Right renal pelvis (tissue), 4 donors: ENCODE results near the gene RIPPLY3. TPM values are rescaled to one million over a fixed set of nuclear protein-coding genes. Genes with fewer than 3 reads are reported as not detected.
"Not testable (repeated sequence)": the region's sequence is repeated elsewhere in the genome, so short reads cannot be mapped to it uniquely, and the experiment has no call there.

ENCODE experiments used
- DNase-seq, 4 donors: peaks; one replicate each; pipeline ENCODE4 v3.0.0-alpha.2; 2013; ENCODE audit warnings: low read depth in 4 of 4, low spot score in 3 of 4, missing footprints in 1 of 4
- polyA plus RNA-seq, 4 donors: library from polyadenylated mRNA; unstranded; fragments of 120-200 nt; gene quantifications; one replicate each; pipeline ENCODE4 v1.2.1, GENCODE V29; 2013; ENCODE audit not compliant: insufficient read length in 4 of 4

Gene RIPPLY3
- polyA plus RNA-seq, 4 donors = 1.8 to 2.2 (median 2.1) TPM

DNA sequence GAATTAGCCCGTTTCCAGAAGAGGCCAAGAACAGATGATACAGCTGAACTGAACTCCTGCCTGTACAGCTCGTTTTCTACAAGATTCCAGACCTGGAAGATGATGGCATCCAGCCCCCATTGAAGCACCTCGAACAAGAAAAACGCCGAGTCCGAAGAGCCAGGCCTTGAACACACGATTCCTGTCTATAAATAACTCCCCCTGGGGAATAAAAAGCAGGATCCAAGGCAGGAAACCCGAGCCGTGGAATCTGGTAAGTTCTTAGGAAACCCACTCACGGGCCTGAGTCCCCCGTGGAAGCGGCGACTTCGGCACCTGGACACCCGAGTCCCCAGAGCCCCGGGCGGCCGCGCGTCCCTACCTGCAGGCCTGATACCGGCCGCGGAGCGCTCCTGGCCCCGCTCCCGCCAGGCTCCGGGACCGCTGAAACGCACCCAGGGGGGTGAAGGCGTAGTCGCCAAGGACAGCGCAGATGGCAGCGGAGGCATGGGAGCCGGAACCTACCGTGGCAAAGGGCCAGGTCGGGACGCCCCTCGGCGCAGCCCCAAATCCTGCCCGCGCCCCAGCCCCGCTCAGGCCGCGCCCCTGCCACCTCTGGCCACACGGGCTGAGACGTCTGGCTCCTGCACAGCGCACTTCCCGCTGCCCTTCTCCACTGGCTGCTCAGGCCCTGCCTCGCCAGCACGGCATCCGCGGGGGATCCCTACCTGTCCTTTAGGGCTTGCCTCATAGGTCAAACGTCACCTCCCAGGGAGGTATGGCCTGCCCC is 26.0 kb upstream of the RIPPLY3 start:
- DNase-seq = no peak

DNA sequence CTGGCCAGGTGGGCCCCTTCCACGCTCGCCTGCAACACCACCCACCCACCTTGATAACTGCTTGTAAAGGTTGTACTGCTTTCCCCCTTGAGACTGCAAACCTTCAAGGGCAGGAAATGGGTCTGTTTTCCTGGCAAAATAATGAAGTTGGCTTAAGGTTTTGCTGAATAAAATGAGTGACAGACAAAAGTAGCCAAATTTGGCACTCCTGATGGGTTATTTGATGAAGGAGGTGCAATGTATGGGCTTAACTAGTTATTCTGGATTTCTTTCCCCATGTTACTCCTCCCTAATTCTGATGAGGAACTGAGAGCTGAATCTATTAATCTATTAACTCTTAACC is 25.5 kb upstream of the RIPPLY3 start:
- DNase-seq = no peak

DNA sequence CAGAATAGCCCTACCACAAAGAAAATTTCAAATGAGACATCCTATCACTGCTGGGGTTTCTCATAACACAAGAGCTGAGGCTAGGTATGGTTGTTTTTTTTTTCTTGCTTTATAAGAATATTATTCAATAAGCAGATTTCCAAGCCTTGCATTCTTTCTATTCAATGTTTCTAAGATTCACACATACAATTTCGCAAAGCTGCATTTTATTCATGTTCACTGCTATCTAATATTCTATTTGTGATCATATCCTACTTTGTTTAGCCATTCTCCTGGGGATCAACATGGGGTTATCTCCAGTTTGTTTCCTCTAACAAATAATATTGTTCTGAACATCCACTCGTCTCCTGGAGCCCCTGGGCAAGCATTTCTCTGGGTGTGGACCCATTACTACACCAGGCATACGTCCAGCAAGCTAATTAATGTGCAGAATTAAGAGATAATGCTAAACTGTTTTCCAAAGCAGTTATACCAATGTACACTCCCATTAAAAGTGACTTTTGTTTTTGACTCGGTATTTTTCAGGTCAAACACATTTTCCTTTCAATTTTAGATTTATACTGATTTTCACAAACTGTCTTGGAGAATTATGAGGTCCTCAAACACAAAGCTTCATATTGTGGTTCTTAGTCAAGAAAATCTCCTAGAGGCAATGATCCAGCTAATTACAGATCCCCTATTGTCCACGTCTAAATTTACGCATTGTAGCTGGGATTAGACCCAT is 24.4 kb upstream of the RIPPLY3 start:
- DNase-seq = no peak

DNA sequence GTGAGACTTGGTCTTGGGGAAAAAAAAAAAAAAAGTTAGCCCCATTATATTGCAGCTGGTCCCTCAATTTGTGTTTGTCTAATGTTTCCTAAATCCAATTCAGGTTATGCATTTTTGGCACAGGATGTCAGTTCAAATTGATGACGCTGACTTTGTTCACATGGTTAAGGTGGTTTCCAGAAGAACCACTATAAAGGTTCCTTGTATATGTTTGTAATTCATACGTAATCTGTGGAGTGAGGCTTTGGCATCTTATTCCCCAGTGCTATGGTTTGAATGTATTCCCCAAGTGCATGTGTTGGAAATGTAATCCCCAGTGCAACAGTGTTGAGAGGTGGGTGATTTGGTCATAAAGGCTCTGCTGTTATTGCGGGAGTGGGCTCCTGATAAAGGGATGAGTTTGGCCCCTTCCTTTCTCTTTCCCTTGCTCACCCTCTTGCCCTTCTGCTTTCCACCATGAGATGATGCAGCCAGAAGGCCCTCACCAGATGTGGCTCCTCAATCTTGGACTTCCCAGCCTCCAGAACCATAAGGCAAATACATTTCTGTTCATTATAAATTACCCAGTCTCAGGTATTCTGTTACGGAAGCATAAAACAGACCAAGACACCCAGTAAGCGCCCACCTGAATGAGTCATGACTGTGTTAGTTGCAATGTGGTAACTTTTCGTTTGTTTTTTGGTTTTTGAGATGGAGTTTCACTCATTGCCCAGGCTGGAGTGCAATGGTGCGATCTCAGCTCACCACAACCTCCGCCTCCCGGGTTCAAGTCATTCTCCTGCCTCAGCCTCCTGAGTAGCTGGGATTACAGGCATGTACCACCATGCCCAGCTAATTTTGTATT is 20.5 kb upstream of the RIPPLY3 start:
- DNase-seq = no peak

DNA sequence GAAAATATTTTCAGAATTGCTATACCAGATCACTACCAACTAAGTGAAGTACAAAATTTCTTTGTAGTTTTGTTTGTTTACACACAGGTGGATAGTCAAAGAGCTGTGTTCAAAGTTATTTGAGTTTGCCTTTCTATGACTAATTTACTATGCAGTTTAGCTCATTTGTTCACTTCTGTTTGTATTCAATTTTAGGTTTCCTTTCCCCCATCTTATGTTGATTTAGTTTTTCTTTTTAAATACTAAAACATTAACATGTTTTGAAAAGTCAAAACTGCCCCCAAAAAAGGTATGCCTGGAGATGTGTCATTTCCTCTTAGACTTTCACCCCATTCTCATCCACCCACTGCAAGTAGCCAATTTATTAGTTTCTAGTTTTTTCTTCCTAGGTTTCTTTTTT is 18.7 kb upstream of the RIPPLY3 start:
- DNase-seq = no peak

DNA sequence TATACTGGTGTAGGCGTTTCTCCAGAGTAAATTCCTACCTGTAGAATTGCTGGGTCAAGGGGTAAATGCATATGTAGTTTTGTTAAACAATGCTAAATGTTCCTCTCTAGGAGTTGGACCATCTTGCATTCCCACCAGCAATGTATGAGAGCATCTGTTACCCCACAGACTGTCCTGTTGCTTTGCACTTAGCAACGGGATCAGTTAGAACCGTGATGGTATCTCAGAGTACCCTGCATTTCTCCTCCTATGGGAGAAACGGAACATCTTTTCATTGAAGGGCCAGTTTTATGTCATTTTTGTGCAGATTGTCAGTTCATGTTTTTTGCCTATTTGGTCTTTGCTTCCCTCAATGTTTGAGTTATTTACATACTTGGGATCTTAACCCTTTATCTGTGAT is 18.0 kb upstream of the RIPPLY3 start:
- DNase-seq = no peak

DNA sequence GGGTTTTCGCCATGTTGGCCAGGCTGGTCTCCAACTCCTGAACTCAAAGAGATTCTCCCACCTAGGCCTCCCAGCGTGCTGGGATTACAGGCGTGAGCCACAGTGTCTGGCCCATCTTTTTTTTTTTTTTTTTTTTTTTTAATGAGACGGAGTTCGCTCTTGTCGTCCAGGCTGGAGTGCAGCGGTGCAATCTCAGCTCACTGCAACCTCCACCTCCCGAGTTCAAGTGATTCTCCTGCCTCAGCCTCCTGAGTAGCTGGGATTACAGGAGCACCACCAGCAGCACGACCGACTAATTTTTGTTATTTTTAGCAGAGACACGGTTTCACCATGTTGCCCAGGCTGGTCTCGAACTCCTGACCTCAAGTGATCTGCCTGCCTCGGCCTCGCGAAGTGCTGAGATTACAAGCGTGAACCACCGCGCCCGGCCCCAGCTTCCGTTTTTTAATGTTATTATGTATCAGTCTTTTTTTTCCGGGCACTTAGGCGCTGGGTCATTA is 17.3 kb upstream of the RIPPLY3 start:
- not testable (repeated sequence) for DNase-seq

DNA sequence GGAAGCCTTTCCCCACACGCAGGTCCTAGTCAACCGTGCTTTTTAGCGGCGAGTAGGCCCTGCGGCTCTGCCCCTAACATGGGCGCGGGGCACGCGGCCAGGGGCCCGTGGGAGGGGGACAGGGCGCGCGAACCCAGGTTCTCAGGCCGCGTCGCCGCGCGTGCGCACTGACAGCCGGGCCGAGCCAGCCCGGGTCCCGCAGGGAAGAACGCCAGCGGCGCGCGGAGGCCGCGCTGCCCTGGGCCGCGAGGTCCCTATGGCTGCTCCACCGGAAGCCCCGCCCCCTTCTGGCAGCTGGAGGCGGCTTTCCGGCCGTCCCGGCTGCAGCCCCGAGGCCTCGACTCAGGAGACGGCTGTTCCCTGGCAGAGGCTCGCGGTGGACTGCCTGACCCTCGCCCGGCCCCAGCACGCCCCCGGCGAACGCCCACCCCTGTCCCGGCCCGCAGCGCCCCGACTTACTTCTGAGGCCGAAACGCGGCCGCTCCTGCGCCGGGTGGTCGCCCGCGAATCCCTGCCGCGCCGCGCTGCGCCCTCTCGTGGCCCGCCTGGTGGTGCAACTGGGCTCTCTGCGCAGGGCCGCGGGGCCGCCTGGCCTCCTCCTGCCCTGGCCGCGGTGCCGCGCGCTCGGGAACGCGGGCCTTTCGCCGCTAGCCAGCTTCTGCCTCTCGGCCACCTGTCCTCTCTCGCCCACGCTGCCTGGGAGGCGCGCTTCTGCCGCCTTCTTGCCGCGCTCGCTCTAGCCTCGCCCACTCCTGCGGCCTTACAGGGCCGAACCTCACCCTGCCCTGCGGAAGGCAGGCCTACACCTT is 16.6 kb upstream of the RIPPLY3 start:
- DNase-seq = peak; percentile 81 to 91 (median 86)

DNA sequence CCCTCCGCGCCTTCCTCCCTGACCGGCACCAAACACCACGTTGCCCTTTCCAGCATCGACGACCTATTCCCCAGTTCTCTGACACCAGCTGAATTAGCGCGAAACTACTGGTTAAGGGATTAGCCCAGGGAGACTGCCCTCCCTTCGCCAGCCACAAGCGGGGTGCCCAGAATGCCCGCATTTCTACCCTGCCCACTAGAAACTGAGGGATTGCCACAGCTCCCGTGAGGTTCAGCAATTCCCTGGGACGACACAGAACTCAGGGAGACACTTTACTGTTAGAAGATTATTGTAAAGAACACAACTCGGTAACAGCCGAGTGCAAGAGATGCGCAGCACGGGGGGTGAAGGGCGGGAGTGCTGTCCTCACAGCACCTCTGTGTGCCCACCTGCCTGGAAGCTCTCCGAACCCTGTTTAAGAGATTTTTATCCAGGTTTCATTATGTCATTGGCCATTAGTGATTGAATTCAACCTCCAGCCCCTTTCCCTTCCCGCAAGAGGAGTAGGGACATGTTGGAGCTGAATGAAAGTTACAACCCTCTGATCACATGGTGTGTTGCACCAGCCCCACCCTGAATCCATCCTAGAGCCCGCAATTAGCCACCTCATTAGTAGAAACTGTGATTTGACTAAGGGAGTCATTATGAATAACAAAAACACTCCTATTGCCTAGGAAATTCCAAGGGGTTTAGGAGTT is 15.8 kb upstream of the RIPPLY3 start:
- no peak for DNase-seq

DNA sequence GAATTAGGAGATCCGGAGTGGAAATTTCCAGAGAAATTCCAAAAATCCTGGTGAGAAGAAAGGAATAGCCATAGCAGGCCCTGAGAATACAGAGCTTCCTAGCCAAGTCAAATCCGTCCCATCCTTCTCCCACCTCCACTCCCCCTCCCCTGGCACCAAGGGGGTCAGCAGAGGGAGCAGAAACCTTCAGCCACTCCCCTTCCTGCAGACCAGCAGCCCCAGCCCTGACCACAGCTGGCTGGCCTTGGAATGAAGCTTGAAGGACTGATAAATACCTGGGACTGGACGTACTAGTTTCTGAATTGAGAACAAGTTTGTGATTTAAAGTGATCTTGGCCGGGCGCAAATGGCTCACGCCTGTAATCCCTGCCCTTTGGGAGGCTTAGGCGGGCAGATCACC is 13.8 kb upstream of the RIPPLY3 start:
- DNase-seq = no peak

DNA sequence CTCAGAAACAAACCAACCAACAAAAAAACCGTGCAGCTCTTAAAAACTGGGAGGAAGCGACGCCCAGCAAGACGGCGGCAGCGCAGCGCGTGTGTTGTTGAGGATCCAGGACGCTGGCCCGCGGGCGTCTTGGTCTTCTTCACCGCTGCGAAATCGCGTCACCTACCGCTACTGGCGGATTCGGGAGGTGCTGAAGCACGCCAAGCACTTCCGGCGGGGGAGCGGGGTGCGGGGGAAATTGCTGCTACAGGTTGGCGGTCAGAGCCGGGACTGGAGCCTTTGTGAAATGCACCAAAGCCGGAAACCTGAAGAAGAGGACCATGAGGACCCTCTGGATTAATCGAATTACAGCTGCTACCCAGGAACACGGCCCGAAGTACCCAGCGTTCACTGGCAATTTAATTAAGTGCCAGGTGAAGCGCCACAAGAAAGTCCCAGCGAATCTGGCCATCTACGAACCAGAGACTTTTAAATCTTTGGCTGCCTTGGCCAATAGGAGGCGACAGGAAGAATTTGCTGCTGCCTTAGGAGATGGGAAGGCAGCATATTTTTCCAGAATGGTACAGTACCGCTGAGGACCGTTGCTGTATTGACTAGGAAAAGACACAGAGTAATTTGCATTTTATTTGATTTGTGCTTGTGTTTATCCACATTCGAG is 11.9 kb upstream of the RIPPLY3 start:
- DNase-seq = no peak

DNA sequence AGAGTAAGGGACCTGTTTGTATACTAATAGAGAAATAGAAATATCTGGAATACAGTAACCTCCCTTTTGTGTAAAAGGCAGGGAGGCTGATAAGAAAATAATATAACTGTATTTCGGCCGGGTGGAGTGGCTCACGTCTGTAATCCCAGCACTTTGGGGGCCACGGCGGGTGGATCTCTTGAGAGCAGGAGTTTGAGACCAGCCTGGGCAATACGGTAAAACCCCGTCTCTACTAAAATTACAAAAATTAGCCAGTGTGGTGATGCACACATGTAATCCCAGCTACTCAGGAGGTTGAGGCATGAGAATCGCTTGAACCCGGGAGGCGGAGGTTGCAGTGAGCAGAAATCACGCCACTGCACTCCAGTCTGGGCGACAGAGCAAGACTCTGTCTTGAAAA is 11.2 kb upstream of the RIPPLY3 start:
- not testable (repeated sequence) for DNase-seq

DNA sequence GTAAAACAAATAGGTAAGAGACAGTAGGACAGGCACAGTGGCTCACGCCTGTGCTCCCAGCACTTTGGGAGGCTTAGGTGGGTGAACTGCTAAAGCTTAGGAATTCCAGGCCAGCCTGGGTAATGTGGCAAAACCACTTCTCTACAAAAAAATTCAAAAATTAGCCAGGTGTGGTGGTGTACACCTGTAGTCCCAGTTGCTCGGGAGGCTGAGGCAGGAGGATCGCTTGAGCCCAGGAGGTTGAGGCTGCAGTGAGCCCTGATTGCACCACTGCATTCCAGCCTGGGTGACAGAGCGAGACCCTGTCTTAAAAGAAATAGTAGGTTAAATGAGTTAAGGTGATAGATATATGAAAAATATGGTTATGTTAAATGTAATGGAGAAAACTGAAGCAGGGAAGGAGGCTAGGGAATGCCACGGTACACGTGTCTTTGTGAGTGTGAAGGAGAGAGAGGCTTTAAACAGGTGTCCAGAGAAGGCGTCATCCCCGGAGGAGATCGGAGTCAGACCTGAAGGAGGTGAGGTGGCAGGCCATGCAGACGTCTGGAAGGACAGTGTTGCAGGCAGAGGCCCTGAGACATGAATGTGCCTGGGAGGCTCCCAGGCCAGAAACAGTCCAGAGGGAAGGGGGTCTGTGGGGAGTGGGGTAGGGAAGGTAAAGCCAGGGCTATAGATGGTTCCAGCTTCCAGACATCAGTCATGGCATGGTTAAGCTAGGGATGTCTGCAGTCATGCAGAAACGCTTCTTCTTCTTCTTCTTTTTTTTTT is 7.2 kb upstream of the RIPPLY3 start:
- DNase-seq = no peak

DNA sequence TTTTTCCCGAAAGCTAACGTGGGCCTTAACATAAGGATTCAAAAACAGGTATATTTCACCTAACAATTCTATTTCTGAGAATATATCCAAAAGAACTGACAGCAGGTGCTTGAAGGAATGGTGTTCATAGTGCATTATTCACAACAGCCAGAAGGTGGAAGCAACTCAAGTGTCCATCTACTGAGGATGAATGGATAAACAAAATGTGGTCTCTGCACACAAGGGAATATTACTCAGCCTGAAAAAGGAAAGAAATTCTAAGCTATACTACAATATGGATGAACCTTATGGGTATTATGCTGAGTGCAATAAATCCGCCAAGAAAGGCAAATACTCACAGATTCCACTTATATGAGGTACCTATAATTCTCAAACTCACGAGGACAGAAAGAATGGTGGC is 6.1 kb upstream of the RIPPLY3 start:
- no peak for DNase-seq

DNA sequence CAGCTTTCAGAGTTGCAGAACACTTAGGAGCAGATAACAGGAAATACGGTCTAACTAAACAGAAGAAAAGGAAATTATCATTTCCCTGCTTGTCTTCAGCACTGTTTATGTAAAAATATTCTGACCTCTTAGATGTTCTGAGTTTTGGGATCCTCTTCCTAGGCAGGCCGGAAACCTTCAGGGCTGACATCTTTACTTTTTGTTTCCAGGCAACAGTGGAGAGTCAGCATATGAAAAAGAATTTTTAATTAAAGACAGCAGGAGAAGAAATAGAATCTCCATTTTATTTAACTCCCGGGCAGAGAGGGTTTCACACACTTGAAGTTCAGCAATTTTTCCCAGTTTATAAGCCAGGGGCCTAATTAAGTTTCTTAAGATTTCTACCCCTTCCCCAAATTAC is 5.1 kb upstream of the RIPPLY3 start:
- DNase-seq = no peak

DNA sequence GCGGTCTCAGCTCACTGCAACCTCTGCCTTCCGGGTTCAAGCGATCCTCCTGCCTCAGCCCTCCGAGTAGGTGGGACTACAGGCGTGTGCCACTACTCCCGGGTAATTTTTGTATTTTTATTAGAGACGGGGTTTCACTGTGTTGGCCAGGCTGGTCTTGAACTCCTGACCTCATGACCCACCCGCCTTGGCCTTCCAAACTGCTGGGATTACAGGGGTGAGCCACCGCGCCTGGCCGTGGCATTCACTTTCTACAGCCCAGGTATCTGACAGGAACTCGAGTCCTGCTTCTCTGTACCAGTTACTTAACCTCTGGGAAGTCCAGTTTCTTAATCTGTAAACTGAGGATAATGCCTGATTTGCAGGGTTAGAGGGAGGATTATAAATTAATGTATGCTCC is 3.7 kb upstream of the RIPPLY3 start:
- DNase-seq = not testable (repeated sequence)

DNA sequence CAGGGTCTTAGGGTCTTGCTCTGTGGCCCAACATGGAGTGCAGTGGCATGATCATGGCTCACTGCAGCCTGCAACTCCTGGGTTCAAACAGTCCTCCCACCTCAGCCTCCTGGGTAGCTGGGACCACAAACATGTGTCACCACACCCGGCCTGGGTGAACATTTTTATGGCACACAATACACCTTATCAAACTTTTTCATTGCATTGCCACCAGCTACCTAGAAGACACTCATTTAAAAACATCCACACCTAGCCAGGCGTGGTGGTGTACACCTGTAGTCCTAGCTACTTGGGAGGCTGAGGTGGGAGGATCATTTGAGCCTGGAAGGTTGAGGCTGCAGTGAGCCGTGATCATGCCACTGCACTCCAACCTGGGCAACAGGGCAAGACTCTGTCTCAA is 2.6 kb upstream of the RIPPLY3 start:
- not testable (repeated sequence) for DNase-seq
